GM12878 (cell line): ENCODE results near the gene ADARB1. TPM values are rescaled to one million over a fixed set of nuclear protein-coding genes. Genes with fewer than 3 reads are reported as not detected.

Experiments
- ATAC-seq: fragments of 200-7000 bp; cut with Tn5 transposase; 3 replicates; pipeline ENCODE4 v1.9.1; 2020; ENCODE audit warnings: mild to moderate bottlenecking, moderate library complexity
- BruUV-seq: library from RNA; stranded (reverse); fragments of 400-500 nt; replicated peaks from 2 replicates; lab custom pipeline; 2021; lab: Mats Ljungman, UMichigan
- CTCF ChIA-PET: fragments of 300-600 bp; sonication (Branson Sonifier 250); formaldehyde crosslinking; extraction: SDS; loops from one replicate; lab custom pipeline; 2021; ENCODE audit warnings: inconsistent platforms; lab: Yijun Ruan, JAX
- POLR2A ChIA-PET: fragments of 350-600 bp; formaldehyde crosslinking; extraction: SDS; loops from one replicate; lab custom pipeline; 2021; ENCODE audit warnings: inconsistent platforms; lab: Charles Lee
- RAD21 ChIA-PET: fragments of 300-600 bp; sonication (Branson Sonifier 250); formaldehyde crosslinking; loops from one replicate; lab custom pipeline; 2023; ENCODE audit warnings: antibody characterized with exemption; ENCODE audit not compliant: unreplicated experiment; lab: Charles Lee
- SMC1A ChIA-PET: fragments of 300-600 bp; sonication (Branson Sonifier 250); formaldehyde crosslinking; loops from one replicate; lab custom pipeline; 2023; ENCODE audit not compliant: unreplicated experiment, uncharacterized antibody; lab: Charles Lee
- DNase-seq: peaks from one replicate; pipeline ENCODE4 v3.0.0-alpha.2; 2011; ENCODE audit warnings: low read depth, low spot score
- FAIRE-seq: peaks from 3 replicates; lab custom pipeline; 2011; peaks lifted over from hg19 to GRCh38; lab: Jason Lieb, UNC
- H2AFZ ChIP-seq: 2 replicates; pipeline ENCODE4 v1.6.0; 2011; ENCODE audit warnings: low read depth, low read length, control low read depth; ENCODE audit not compliant: control insufficient read depth
- H3K27ac ChIP-seq: 2 replicates; pipeline ENCODE4 v1.5.1; 2011; ENCODE audit warnings: control low read depth; ENCODE audit not compliant: control insufficient read depth, insufficient read depth
- H3K27me3 ChIP-seq, 2 experiments: replicated peaks in 1 of 2; 2 replicates each; pipeline versions ENCODE4 v1.6.0 to v1.6.1; 2011; ENCODE audit warnings: low read length in 1 of 2; ENCODE audit not compliant: control insufficient read depth in 2 of 2, insufficient read depth in 2 of 2
- H3K36me3 ChIP-seq, 2 experiments: 2 replicates each; pipeline ENCODE4 v1.5.1; 2011; ENCODE audit warnings: low read length in 1 of 2; ENCODE audit not compliant: control insufficient read depth in 2 of 2, insufficient read depth in 2 of 2
- H3K4me1 ChIP-seq: 2 replicates; pipeline ENCODE4 v1.6.1; 2011; ENCODE audit warnings: mild to moderate bottlenecking, low read length, moderate library complexity, mixed read lengths; ENCODE audit not compliant: control insufficient read depth, insufficient read depth
- H3K4me2 ChIP-seq: 2 replicates; pipeline ENCODE4 v1.6.0; 2011; ENCODE audit warnings: control low read depth; ENCODE audit not compliant: control insufficient read depth, insufficient read depth
- H3K4me3 ChIP-seq: fragments of 200-600 bp; sonication (generic); 2 replicates; pipeline ENCODE4 v1.5.1; 2016
- H3K79me2 ChIP-seq: 2 replicates; pipeline ENCODE4 v1.6.0; 2011; ENCODE audit warnings: low read length; ENCODE audit not compliant: control insufficient read depth, insufficient read depth
- H3K9ac ChIP-seq: 2 replicates; pipeline ENCODE4 v1.8.0; 2011; ENCODE audit warnings: low read length, control low read depth, mixed read lengths; ENCODE audit not compliant: control insufficient read depth, insufficient read depth
- H3K9me3 ChIP-seq: replicated peaks from 3 replicates; pipeline ENCODE4 v1.5.1; 2011; ENCODE audit warnings: mild to moderate bottlenecking, low read length; ENCODE audit not compliant: control insufficient read depth, insufficient read depth
- H4K20me1 ChIP-seq: 2 replicates; pipeline ENCODE4 v1.6.0; 2011; ENCODE audit not compliant: control insufficient read depth, insufficient read depth
- EGR1 ChIP-seq, 2 experiments: IDR thresholded peaks; 1 replicate in 1 of 2; 2 replicates in 1 of 2; pipeline ENCODE4 v1.6.1; 2011 to 2012; ENCODE audit warnings: low read depth in 2 of 2, low read length in 2 of 2, borderline replicate concordance in 1 of 2, mild to moderate bottlenecking in 1 of 2, moderate library complexity in 1 of 2
- GABPA ChIP-seq: IDR thresholded peaks from 2 replicates; pipeline ENCODE4 v1.6.1; 2014; ENCODE audit warnings: antibody characterized with exemption, low read depth, mild to moderate bottlenecking, inconsistent platforms
- JUND ChIP-seq: IDR thresholded peaks from 2 replicates; pipeline ENCODE4 v1.6.1; 2012; ENCODE audit warnings: low read depth, mild to moderate bottlenecking, low read length, improper control_type of control experiment, moderate library complexity
- LARP7 ChIP-seq: fragments of 450-650 bp; IDR thresholded peaks from 2 replicates; pipeline ENCODE4 v1.6.1; 2017; ENCODE audit warnings: mild to moderate bottlenecking
- MXI1 ChIP-seq: fragments of 150-350 bp; IDR thresholded peaks from 2 replicates; pipeline ENCODE4 v1.6.1; 2011; ENCODE audit warnings: low read depth, mild to moderate bottlenecking, inconsistent platforms, low read length, improper control_type of control experiment
- NFXL1 ChIP-seq: fragments of 450-650 bp; IDR thresholded peaks from 2 replicates; pipeline ENCODE4 v1.6.1; 2017; ENCODE audit warnings: antibody characterized with exemption, mild to moderate bottlenecking, borderline replicate concordance
- NFYB ChIP-seq: IDR thresholded peaks from 2 replicates; pipeline ENCODE4 v1.6.1; 2011; ENCODE audit warnings: low read depth, mild to moderate bottlenecking, low read length, improper control_type of control experiment, moderate library complexity; ENCODE audit not compliant: insufficient read depth
- NR2C1 ChIP-seq: fragments of 450-650 bp; IDR thresholded peaks from 2 replicates; pipeline ENCODE4 v1.6.1; 2017; ENCODE audit warnings: antibody characterized with exemption, mild to moderate bottlenecking, moderate library complexity
- RUNX3 ChIP-seq: IDR thresholded peaks from 2 replicates; pipeline ENCODE4 v1.6.1; 2012; ENCODE audit warnings: low read length, inconsistent platforms
- SREBF2 ChIP-seq: IDR thresholded peaks from 2 replicates; pipeline ENCODE4 v1.6.1; 2012; ENCODE audit warnings: mild to moderate bottlenecking, low read length
- TAF1 ChIP-seq: IDR thresholded peaks from 2 replicates; pipeline ENCODE4 v1.6.1; 2011; ENCODE audit warnings: mild to moderate bottlenecking, low read depth, low read length, borderline replicate concordance
- TCF12 ChIP-seq: IDR thresholded peaks from 2 replicates; pipeline ENCODE4 v1.6.1; 2011; ENCODE audit warnings: low read depth, mild to moderate bottlenecking, low read length
- WRNIP1 ChIP-seq: IDR thresholded peaks from 2 replicates; pipeline ENCODE4 v1.6.1; 2011; ENCODE audit warnings: low read depth, low read length, improper control_type of control experiment, borderline replicate concordance
- WGBS: methylation state at CpG from one replicate; pipeline ENCODE4 v1.1.6; 2016; ENCODE audit warnings: low lambda C conversion rate; ENCODE audit not compliant: insufficient replicate concordance, insufficient coverage; ENCODE audit errors: missing lambda C conversion rate; 5-methylcytosine and 5-hydroxymethylcytosine counted together
- in situ Hi-C: fragments of 300-500 bp; cut with MboI; formaldehyde crosslinking; loops from 9 replicates; pipeline ENCODE4 v1.14.3; 2018; ENCODE audit warnings: mixed read lengths
- intact Hi-C: fragments of 100-400 bp; cut with micrococcal nuclease; formaldehyde crosslinking; loops from one replicate; pipeline ENCODE4 v1.14.2; 2022; ENCODE audit not compliant: unreplicated experiment
- polyA plus RNA-seq, 11 experiments: library from polyadenylated mRNA; depleted of rRNA in 4 of 11; unstranded in 6 of 11; stranded (reverse) in 5 of 11; fragments of >200 nt; fragmentation: Nextera tagmentation in 4 of 11; fragmentation: Illumina TruSeq in 1 of 11; extraction: Ambion mirVana in 4 of 11; extraction: Trizol in 1 of 11; gene quantifications; 1 replicate in 1 of 11; 2 replicates in 10 of 11; pipeline versions ENCODE4 v1.2.1 to v1.2.3, GENCODE V29; 2011 to 2016; ENCODE audit warnings: inconsistent platforms in 2 of 11, missing spikeins in 2 of 11, low read depth in 1 of 11
- total RNA-seq, 4 experiments: library from RNA; depleted of rRNA in 3 of 4; stranded (reverse); fragments of >200 nt in 3 of 4; fragmentation: Illumina TruSeq in 1 of 4; extraction: Trizol in 1 of 4; gene quantifications; 2 replicates each; pipeline versions ENCODE4 v1.2.1 to v1.2.3, GENCODE V29; 2013 to 2021
- TF ChIP-seq, protein P1 (sequence below): fragments of 450-650 bp; formaldehyde crosslinking; IDR thresholded peaks from 2 replicates; pipeline ENCODE4 v1.5.0; 2022; ENCODE audit warnings: mild to moderate bottlenecking, missing genetic modification characterization
- TF ChIP-seq, protein P2 (sequence below): fragments of 150-350 bp; IDR thresholded peaks from 2 replicates; pipeline ENCODE4 v1.6.1; 2016; ENCODE audit warnings: low read depth, low read length
- TF ChIP-seq, protein P3 (sequence below): IDR thresholded peaks from 2 replicates; pipeline ENCODE4 v1.6.1; 2012; ENCODE audit warnings: low read depth, low read length, improper control_type of control experiment
- TF ChIP-seq, protein P4 (sequence below): IDR thresholded peaks from 2 replicates; pipeline ENCODE4 v1.6.1; 2011; ENCODE audit warnings: borderline replicate concordance, low read depth, mild to moderate bottlenecking, moderate library complexity, low read length; ENCODE audit not compliant: insufficient read depth, poor library complexity, severe bottlenecking

Gene ADARB1
- total and polyA plus RNA-seq, 10 of the 15 experiments (the other 5 are each of a cell fraction or from before 2014, with no cell fraction given) = 5.7 to 61.7 (median 25.3) TPM

DNA sequence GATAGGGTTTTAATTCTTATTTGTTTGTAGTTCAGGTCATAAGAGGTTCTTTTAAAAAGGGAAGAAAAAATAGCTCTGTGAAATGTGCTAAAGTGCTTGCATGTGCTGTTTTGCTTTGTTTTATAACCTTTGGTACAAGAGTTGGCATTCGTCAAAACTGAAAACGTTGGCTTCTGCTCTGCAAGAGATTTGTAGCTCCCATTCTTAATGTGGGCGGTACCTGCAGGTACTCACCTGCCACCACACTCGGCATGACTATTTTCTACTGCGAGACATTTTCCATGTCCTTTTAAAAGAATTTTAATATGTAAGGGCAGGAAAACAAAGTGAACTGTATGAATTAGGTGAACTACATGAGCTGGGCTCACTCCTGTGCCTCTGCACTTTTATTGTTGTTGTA is 92.6 kb downstream of the ADARB1 start:
- H3K79me2 ChIP-seq = no peaks in the 10 kb centered on the region
- H3K9me3 ChIP-seq = no peaks in the 10 kb centered on the region
- in situ Hi-C loops = no loop called here
- no peak overlapping the region for H3K4me3 ChIP-seq
- peak; percentile 27 for FAIRE-seq
- intact Hi-C loops = no loop called here
- ATAC-seq = no peak
- RAD21 ChIA-PET = no interaction called here
- no peak overlapping the region for H3K9ac ChIP-seq
- H4K20me1 ChIP-seq = no peaks in the 10 kb centered on the region
- SMC1A ChIA-PET = interaction anchor here (1.0 to 1.2 kb wide), 3 partner anchors 14 to 27 kb away, joined by 3 to 4 read pairs (median 3); no protein-coding TSS in a partner anchor
- TF ChIP-seq WRNIP1 (no peak), RUNX3 (no peak), NFXL1 (no peak), EGR1 (IDR thresholded peaks at IDR 0.05; ENCODE audit: borderline replicate concordance in 1 of 2, low read depth in 2 of 2, low read length in 2 of 2) (no peak), NFYB (no peak), LARP7 (no peak), GABPA (no peak), MXI1 (no peak), TCF12 (no peak), SREBF2 (no peak), NR2C1 (no peak), TAF1 (no peak), JUND (no peak)
- TF ChIP-seq, protein P1, sequence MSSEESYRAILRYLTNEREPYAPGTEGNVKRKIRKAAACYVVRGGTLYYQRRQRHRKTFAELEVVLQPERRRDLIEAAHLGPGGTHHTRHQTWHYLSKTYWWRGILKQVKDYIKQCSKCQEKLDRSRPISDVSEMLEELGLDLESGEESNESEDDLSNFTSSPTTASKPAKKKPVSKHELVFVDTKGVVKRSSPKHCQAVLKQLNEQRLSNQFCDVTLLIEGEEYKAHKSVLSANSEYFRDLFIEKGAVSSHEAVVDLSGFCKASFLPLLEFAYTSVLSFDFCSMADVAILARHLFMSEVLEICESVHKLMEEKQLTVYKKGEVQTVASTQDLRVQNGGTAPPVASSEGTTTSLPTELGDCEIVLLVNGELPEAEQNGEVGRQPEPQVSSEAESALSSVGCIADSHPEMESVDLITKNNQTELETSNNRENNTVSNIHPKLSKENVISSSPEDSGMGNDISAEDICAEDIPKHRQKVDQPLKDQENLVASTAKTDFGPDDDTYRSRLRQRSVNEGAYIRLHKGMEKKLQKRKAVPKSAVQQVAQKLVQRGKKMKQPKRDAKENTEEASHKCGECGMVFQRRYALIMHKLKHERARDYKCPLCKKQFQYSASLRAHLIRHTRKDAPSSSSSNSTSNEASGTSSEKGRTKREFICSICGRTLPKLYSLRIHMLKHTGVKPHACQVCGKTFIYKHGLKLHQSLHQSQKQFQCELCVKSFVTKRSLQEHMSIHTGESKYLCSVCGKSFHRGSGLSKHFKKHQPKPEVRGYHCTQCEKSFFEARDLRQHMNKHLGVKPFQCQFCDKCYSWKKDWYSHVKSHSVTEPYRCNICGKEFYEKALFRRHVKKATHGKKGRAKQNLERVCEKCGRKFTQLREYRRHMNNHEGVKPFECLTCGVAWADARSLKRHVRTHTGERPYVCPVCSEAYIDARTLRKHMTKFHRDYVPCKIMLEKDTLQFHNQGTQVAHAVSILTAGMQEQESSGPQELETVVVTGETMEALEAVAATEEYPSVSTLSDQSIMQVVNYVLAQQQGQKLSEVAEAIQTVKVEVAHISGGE (CRISPR knock-in tag) = no peak
- TF ChIP-seq, protein P2, sequence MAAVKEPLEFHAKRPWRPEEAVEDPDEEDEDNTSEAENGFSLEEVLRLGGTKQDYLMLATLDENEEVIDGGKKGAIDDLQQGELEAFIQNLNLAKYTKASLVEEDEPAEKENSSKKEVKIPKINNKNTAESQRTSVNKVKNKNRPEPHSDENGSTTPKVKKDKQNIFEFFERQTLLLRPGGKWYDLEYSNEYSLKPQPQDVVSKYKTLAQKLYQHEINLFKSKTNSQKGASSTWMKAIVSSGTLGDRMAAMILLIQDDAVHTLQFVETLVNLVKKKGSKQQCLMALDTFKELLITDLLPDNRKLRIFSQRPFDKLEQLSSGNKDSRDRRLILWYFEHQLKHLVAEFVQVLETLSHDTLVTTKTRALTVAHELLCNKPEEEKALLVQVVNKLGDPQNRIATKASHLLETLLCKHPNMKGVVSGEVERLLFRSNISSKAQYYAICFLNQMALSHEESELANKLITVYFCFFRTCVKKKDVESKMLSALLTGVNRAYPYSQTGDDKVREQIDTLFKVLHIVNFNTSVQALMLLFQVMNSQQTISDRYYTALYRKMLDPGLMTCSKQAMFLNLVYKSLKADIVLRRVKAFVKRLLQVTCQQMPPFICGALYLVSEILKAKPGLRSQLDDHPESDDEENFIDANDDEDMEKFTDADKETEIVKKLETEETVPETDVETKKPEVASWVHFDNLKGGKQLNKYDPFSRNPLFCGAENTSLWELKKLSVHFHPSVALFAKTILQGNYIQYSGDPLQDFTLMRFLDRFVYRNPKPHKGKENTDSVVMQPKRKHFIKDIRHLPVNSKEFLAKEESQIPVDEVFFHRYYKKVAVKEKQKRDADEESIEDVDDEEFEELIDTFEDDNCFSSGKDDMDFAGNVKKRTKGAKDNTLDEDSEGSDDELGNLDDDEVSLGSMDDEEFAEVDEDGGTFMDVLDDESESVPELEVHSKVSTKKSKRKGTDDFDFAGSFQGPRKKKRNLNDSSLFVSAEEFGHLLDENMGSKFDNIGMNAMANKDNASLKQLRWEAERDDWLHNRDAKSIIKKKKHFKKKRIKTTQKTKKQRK = no peak
- TF ChIP-seq, protein P3, sequence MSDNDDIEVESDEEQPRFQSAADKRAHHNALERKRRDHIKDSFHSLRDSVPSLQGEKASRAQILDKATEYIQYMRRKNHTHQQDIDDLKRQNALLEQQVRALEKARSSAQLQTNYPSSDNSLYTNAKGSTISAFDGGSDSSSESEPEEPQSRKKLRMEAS = no peak
- TF ChIP-seq, protein P4, sequence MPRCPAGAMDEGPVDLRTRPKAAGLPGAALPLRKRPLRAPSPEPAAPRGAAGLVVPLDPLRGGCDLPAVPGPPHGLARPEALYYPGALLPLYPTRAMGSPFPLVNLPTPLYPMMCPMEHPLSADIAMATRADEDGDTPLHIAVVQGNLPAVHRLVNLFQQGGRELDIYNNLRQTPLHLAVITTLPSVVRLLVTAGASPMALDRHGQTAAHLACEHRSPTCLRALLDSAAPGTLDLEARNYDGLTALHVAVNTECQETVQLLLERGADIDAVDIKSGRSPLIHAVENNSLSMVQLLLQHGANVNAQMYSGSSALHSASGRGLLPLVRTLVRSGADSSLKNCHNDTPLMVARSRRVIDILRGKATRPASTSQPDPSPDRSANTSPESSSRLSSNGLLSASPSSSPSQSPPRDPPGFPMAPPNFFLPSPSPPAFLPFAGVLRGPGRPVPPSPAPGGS = no peak
- H2AFZ ChIP-seq = no peak overlapping the region
- no TSS peak for BruUV-seq
- WGBS = 64% methylated on average over 5 of the region's 5 CpGs
- no peaks in the 10 kb centered on the region for H3K4me1 ChIP-seq
- no peak overlapping the region for H3K4me2 ChIP-seq
- no peaks in the 10 kb centered on the region for H3K27me3 ChIP-seq
- no peaks in the 10 kb centered on the region; a peak in 1 of 4 replicates for H3K36me3 ChIP-seq
- no peak for DNase-seq
- CTCF ChIA-PET = interaction anchor here (0.6 to 3.8 kb wide), 4 partner anchors 14 to 39 kb away, joined by 3 to 18 read pairs (median 10); no protein-coding TSS in a partner anchor
- POLR2A ChIA-PET = no interaction called here
- H3K27ac ChIP-seq = no peak overlapping the region
